Neural cell (in vitro differentiated cells): ENCODE data around the gene ETF1. TPM values are rescaled to one million over a fixed set of nuclear protein-coding genes. Genes with fewer than 3 reads are reported as not detected.

Source experiments
- H2AFZ ChIP-seq: fragments of 200-600, 300-800 bp; sonication (generic), shearing (Covaris generic); 2 replicates; pipeline ENCODE4 v1.6.0; 2014; ENCODE audit warnings: low read depth, mild to moderate bottlenecking, antibody characterized with exemption, low read length, moderate library complexity
- H3F3A ChIP-seq: fragments of 200-600 bp; shearing (Covaris generic); 2 replicates; pipeline ENCODE4 v1.6.1; 2016; ENCODE audit warnings: mild to moderate bottlenecking, moderate library complexity, mixed read lengths, antibody characterized with exemption, low read length; ENCODE audit not compliant: insufficient read depth, poor library complexity, severe bottlenecking
- H3K27ac ChIP-seq: fragments of 200-600, 300-800 bp; sonication (generic), shearing (Covaris generic); 2 replicates; pipeline ENCODE4 v1.5.1; 2014; ENCODE audit warnings: mild to moderate bottlenecking, low read length, moderate library complexity
- H3K27me3 ChIP-seq: fragments of 300-800, 200-600 bp; sonication (generic), shearing (Covaris generic); 2 replicates; pipeline ENCODE4 v1.6.0; 2014; ENCODE audit warnings: mild to moderate bottlenecking, low read depth, low read length, moderate library complexity; ENCODE audit not compliant: insufficient read depth
- H3K36me3 ChIP-seq: fragments of 300-800, 200-600 bp; sonication (generic), shearing (Covaris generic); 2 replicates; pipeline ENCODE4 v1.5.1; 2014; ENCODE audit warnings: mild to moderate bottlenecking, antibody characterized with exemption, low read length, moderate library complexity; ENCODE audit not compliant: insufficient read depth
- H3K4me2 ChIP-seq: fragments of 300-800, 200-600 bp; sonication (generic), shearing (Covaris generic); 2 replicates; pipeline ENCODE4 v1.6.0; 2014; ENCODE audit warnings: mild to moderate bottlenecking, low read length
- H3K4me3 ChIP-seq: fragments of 300-800, 200-600 bp; sonication (generic), shearing (Covaris generic); 2 replicates; pipeline ENCODE4 v1.5.1; 2014; ENCODE audit warnings: mild to moderate bottlenecking, low read length, moderate library complexity
- H3K79me2 ChIP-seq: fragments of 200-600 bp; shearing (Covaris generic); replicated peaks from 2 replicates; pipeline ENCODE4 v1.6.0; 2014; ENCODE audit warnings: mild to moderate bottlenecking, low read length, moderate library complexity; ENCODE audit not compliant: insufficient read depth
- H3K9ac ChIP-seq: fragments of 300-800, 200-600 bp; sonication (generic), shearing (Covaris generic); 2 replicates; pipeline ENCODE4 v1.6.1; 2016; ENCODE audit warnings: mild to moderate bottlenecking, low read length, mixed read lengths
- H3K9me2 ChIP-seq: fragments of 200-600 bp; shearing (Covaris generic); 2 replicates; pipeline ENCODE4 v1.6.1; 2016; ENCODE audit warnings: mild to moderate bottlenecking, low read length, mixed read lengths; ENCODE audit not compliant: insufficient read depth
- H3K9me3 ChIP-seq: fragments of 200-600, 300-800 bp; sonication (generic), shearing (Covaris generic); 2 replicates; pipeline ENCODE4 v1.6.1; 2016; ENCODE audit warnings: mild to moderate bottlenecking, mixed run types, low read length, moderate library complexity, mixed read lengths
- H4K20me1 ChIP-seq: fragments of 200-600 bp; shearing (Covaris generic); 2 replicates; pipeline ENCODE4 v1.6.1; 2016; ENCODE audit warnings: mild to moderate bottlenecking, mixed run types; ENCODE audit not compliant: insufficient read depth
- CTCF ChIP-seq: fragments of 450-650 bp; IDR thresholded peaks from 2 replicates; pipeline ENCODE4 v1.5.1; 2014; ENCODE audit warnings: antibody characterized with exemption, mild to moderate bottlenecking, moderate library complexity; ENCODE audit not compliant: poor library complexity, severe bottlenecking
- EP300 ChIP-seq: fragments of 450-650 bp; conservative IDR thresholded peaks from 2 replicates; pipeline ENCODE4 v1.6.1; 2014; ENCODE audit warnings: antibody characterized with exemption, mild to moderate bottlenecking, moderate library complexity; ENCODE audit not compliant: poor library complexity, severe bottlenecking
- EZH2 ChIP-seq: fragments of 200-600, 300-800 bp; shearing (Covaris generic), sonication (generic); IDR thresholded peaks from 2 replicates; pipeline ENCODE4 v1.6.1; 2014; ENCODE audit warnings: antibody characterized with exemption, low read length, borderline replicate concordance, mild to moderate bottlenecking; ENCODE audit not compliant: insufficient read depth, poor library complexity, severe bottlenecking
- MXI1 ChIP-seq: fragments of 450-650 bp; conservative IDR thresholded peaks from 2 replicates; pipeline ENCODE4 v1.6.1; 2014; ENCODE audit warnings: antibody characterized with exemption, mild to moderate bottlenecking; ENCODE audit not compliant: poor library complexity, severe bottlenecking
- POLR2AphosphoS5 ChIP-seq: IDR thresholded peaks from 2 replicates; pipeline ENCODE4 v1.6.1; 2012
- RAD21 ChIP-seq: fragments of 450-650 bp; conservative IDR thresholded peaks from 2 replicates; pipeline ENCODE4 v1.6.1; 2014; ENCODE audit warnings: antibody characterized with exemption, mild to moderate bottlenecking, moderate library complexity
- REST ChIP-seq: IDR thresholded peaks from 2 replicates; pipeline ENCODE4 v1.6.1; 2012; ENCODE audit warnings: borderline replicate concordance
- SMC3 ChIP-seq: fragments of 450-650 bp; conservative IDR thresholded peaks from 2 replicates; pipeline ENCODE4 v1.6.1; 2014; ENCODE audit warnings: antibody characterized with exemption, mild to moderate bottlenecking, moderate library complexity; ENCODE audit not compliant: poor library complexity
- TAF1 ChIP-seq: IDR thresholded peaks from 2 replicates; pipeline ENCODE4 v1.6.1; 2012; ENCODE audit warnings: low read depth
- polyA plus RNA-seq: library from polyadenylated mRNA; depleted of rRNA; stranded (reverse); fragments of >200 nt; gene quantifications from 2 replicates; pipeline ENCODE4 v1.2.3, GENCODE V29; 2014

ETF1 gene
- polyA plus RNA-seq, 1 donor from 2014 or later: 62.1 TPM

GRCh38 chr5:138464008-138464387 is 79.0 kb downstream of the ETF1 start:
- H3K36me3 ChIP-seq: no peaks in the 10 kb centered on the region
- peaks cover 4% of the 10 kb centered on the region for H4K20me1 ChIP-seq
- H3K27ac ChIP-seq: peak overlapping the region; percentile 99
- no peaks in the 10 kb centered on the region for H3F3A ChIP-seq
- H3K9ac ChIP-seq: peak overlapping the region; percentile 99
- H3K27me3 ChIP-seq: peaks cover 23% of the 10 kb centered on the region
- H3K9me3 ChIP-seq: no peaks in the 10 kb centered on the region
- H3K79me2 ChIP-seq: no peaks in the 10 kb centered on the region
- H3K9me2 ChIP-seq: no peaks in the 10 kb centered on the region
- TF ChIP-seq POLR2AphosphoS5 (peak; percentile 83), EZH2 (no peak), TAF1 (no peak), REST (peak; percentile 77), MXI1 (peak; percentile 27), SMC3 (peak; percentile 81), EP300 (peak; percentile 77), CTCF (peak; percentile 97), RAD21 (peak; percentile 77)
- H2AFZ ChIP-seq: peak overlapping the region; percentile 30
- H3K4me3 ChIP-seq: peak overlapping the region; percentile 84
- H3K4me2 ChIP-seq: peak overlapping the region; percentile 90

GRCh38 chr5:138463419-138464007 is 79.5 kb downstream of the ETF1 start:
- Histone ChIP-seq H3K4me2 (peak overlapping the region; percentile 66), H4K20me1 (peaks cover 4% of the 10 kb centered on the region), H3K27ac (peak overlapping the region; percentile 99), H3K9ac (peak overlapping the region; percentile 99), H3K4me3 (peak overlapping the region; percentile 84), H3K9me2 (no peaks in the 10 kb centered on the region), H3F3A (no peaks in the 10 kb centered on the region), H3K9me3 (no peaks in the 10 kb centered on the region), H3K27me3 (peaks cover 23% of the 10 kb centered on the region), H2AFZ (no peak overlapping the region), H3K36me3 (no peaks in the 10 kb centered on the region), H3K79me2 (no peaks in the 10 kb centered on the region)
- TF ChIP-seq SMC3: no peak
- TF ChIP-seq RAD21: no peak
- no peak for TF ChIP-seq EZH2
- TF ChIP-seq EP300: no peak
- TF ChIP-seq CTCF: no peak
- TF ChIP-seq POLR2AphosphoS5: no peak
- TF ChIP-seq TAF1: no peak
- TF ChIP-seq REST: no peak
- no peak for TF ChIP-seq MXI1
